Eye (tissue), 1 donor: Measurements from ENCODE around the gene FNDC5.
A peak's percentile ranks its signal among the peaks of the same experiment; 100 is the strongest.
"Not testable (repeated sequence)": the region's sequence is repeated elsewhere in the genome, so short reads cannot be mapped to it uniquely, and the experiment has no call there.

Experiments used
- DNase-seq: peaks from one replicate; pipeline ENCODE4 v3.0.0-alpha.2; 2015

Gene FNDC5

DNA sequence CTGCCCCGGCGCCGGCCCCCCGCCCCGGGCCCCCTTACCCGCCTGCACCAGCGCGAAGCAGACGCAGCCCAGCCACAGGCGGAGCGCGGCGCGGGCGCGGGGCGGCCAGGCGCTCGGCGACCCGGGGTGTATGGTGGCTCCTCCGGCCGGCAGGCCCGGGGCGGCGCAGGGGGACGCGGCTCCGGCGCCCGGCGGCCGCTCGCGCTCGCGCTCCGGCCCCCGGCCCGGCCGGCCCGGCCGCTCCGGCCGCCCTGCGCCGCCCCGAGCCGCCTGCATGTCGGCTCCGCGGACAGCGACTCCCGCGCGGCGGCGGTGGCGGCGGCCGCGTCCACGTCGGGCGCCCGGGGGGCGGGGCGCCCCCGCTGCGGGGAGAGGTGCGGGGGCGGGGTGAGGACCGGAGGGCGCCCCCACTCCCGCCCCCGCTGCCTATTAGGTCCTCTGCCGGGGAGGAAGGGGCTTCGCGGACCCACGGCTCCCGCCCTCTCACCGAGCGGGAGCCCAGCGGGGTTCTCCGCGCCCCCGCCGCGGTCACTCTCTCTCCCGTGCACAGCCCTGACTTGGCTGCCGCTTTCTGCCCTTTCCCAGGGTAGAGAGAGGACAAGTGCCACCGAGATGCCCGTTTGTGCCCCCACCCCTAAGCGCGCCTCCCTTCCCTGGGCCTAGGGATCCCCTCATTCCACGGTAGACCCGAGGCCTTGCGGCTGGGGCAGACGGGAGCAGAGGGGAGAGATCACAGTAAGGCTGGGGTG, at the start of gene FNDC5:
Gene FNDC5 (minus strand): TSS at position 298 of the 749 bp plus-strand sequence.
- peak; percentile 77 for DNase-seq

GRCh38 chr1:32919811-32920733, 49.4 kb upstream of the FNDC5 start:
- peak; percentile 16 for DNase-seq

- DNase-seq, result no peak
Observed at GRCh38 chr1:32918179-32918578, 47.5 kb upstream of the FNDC5 start.

DNA sequence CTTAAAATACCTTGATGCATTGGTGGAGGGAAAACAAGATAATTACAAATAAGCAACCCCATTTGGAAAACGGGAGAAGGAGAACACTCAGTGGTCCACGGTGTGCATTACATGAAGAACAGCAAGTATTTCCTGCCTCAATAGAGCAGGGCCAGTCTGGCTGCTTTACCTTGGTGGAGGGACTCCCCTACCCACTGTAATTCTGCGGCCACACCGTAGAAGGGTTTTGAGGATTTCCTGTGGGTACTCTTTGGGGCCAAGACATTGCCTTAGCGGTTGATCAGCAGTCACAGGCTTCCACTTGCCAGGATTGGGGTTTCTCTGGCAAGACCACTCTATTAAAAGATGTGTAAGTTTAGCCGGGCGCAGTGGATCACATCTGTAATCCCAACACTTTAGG, 46.8 kb upstream of the FNDC5 start:
- no peak for DNase-seq

GRCh38 chr1:32915766-32916706, 45.3 kb upstream of the FNDC5 start:
- DNase-seq, result no peak

- no peak for DNase-seq
Observed at GRCh38 chr1:32910319-32910718, 39.6 kb upstream of the FNDC5 start.

GRCh38 chr1:32907435-32907834, 36.7 kb upstream of the FNDC5 start:
- DNase-seq, result no peak

DNA sequence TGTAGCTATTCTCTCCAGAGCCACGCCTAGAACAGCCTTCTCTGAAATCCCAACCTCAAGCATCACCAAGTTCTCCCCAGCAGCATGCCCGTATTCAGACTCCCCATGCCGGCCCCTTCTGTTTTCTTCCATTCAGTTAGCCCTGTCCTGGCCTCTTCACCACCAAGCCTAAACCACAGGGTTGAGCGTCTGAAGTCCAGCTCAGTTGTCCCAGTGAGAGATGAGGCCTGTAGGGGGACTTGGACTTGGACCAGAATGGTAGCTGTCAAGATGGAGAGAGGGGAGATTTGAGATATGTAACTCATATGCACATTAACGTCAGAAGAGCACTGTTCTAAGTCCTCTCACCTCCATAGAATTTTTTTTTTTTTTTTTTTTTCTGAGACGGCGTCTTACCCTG, 35.9 kb upstream of the FNDC5 start:
- DNase-seq, result no peak

GRCh38 chr1:32905588-32905987, 34.9 kb upstream of the FNDC5 start:
- DNase-seq, result not testable (repeated sequence)

GRCh38 chr1:32904797-32905196, 34.1 kb upstream of the FNDC5 start:
- DNase-seq, result no peak

GRCh38 chr1:32903991-32904785, 33.5 kb upstream of the FNDC5 start:
- DNase-seq, result no peak

DNA sequence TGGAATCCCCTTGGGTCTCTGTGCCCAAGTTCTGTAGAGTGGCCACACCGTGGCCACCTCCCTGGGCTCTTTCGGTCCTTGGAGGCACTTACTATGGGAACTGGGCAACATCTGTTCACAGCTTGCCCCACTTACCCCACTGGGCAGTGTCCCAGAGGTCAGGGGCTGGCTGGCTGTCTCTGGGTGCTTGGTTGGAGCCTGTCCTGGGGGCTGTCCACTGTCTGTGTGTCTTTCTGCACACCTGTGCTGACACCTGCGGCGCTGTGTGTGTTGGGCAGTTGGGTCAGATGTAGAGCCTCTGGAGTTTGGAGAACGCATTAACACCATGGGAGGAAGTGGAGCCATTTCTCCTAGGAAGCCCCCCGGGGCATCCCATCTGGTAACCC, 31.8 kb upstream of the FNDC5 start:
- DNase-seq, result no peak

- DNase-seq, result no peak
Observed at GRCh38 chr1:32901823-32902534, 31.3 kb upstream of the FNDC5 start.

GRCh38 chr1:32900956-32901822, 30.5 kb upstream of the FNDC5 start, which contains the start of gene TMEM54:
Gene TMEM54, minus strand, starts transcription at chr1:32901389. Its CDS starts 151 bp downstream, at chr1:32901238.
- no peak for DNase-seq

- no peak for DNase-seq
Observed at GRCh38 chr1:32900371-32900955, 29.8 kb upstream of the FNDC5 start.

DNA sequence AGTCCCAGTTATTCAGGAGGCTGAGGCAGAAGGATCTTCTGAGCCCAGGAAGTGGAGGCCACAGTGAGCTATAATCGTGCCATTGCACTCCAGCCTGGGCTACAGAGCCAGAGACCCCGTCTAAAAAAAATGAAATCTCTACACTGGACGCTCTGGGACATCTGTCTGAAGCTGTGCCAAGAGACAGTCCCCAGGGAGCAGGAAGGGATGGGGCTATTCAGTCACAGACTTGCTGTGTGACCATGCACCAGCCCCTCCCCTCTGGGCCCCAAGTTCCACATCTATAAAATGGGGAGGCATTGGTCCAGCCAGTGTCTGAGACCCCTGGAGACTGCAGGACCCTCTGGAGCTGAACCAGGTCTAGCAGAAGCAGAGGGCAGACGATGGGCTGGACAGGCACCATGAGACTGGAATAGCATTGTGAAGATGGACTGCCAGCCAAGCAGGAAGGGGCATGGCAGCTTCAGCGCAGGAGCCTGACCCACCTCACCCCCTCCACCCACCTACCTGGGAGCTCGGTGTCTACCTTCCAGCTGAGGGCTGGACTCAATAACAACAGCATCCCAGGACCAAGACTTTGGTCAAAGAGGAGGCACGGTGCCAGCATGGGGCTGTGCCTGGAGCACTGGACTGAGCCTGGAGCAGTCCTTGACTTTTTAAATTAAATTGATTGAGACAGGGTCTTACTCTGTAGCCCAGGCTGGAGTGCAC, 29.0 kb upstream of the FNDC5 start:
- DNase-seq, result no peak

DNA sequence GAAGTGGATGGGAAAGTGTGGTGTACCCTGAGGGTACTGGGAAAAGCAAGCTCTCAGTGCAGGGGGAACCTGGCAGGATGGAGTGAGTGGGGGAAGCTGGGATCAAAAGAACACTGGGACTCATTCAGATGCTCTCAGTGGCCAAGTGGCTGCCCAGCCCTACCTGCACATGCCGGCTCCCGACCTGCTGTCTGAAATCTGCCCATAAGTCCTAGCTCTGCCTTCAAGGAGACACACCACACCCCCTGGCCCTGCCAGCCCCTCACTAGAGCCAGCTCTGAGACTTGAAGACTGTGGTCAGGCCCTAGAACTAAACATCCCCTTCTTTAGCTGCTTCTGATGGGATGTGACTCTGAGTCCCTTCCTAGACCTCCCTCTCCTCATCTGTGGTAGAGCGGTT, 28.2 kb upstream of the FNDC5 start:
- no peak for DNase-seq

DNA sequence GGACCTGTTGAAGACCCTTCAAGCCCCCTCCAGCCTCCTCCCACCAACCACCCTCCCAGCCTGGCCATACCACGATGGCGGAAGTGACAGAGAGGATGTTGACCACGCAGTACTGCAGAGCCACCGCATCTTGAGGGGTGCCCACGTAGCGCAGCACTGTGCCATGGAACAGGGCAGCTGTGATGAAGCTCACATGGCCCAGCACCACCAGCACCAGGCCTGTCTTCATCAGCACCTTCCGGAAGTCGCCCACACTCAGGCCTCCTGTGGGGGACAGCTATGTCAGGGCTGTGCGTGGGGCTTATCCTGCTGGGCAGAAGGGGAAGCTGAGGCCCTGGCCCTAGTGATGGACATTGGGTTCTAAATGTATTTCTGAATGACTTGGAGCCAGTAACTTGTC, 27.3 kb upstream of the FNDC5 start:
- DNase-seq, result no peak
